HepG2 (cell line): ENCODE results near the gene MARS1. TPM values are rescaled to one million over a fixed set of nuclear protein-coding genes. Genes with fewer than 3 reads are reported as not detected.

Experiments used
- CHD2 ChIP-seq: IDR thresholded peaks from 2 replicates; pipeline ENCODE4 v1.6.1; 2011; ENCODE audit warnings: low read depth, low read length, improper control_type of control experiment
- ELF1 ChIP-seq: sonication (generic); formaldehyde crosslinking; IDR thresholded peaks from 2 replicates; pipeline ENCODE4 v1.4.0; 2020; ENCODE audit warnings: missing genetic modification reagents
- ESRRA ChIP-seq: sonication (generic); formaldehyde crosslinking; IDR thresholded peaks from 2 replicates; pipeline ENCODE4 v1.5.1; 2020; ENCODE audit warnings: mild to moderate bottlenecking, low read depth, missing genetic modification reagents
- GATAD1 ChIP-seq: IDR thresholded peaks from 2 replicates; pipeline ENCODE4 v1.6.1; 2016; ENCODE audit warnings: missing genetic modification reagents, missing compliant biosample characterization
- PHF5A ChIP-seq: IDR thresholded peaks from one replicate; pipeline ENCODE4 v1.6.1; 2018; ENCODE audit warnings: low read depth, missing genetic modification reagents; ENCODE audit not compliant: unreplicated experiment
- RFX5 ChIP-seq: IDR thresholded peaks from 2 replicates; pipeline ENCODE4 v1.6.1; 2011; ENCODE audit warnings: low read depth, low read length, improper control_type of control experiment
- SAP130 ChIP-seq: IDR thresholded peaks from 2 replicates; pipeline ENCODE4 v1.6.1; 2016; ENCODE audit warnings: low read depth
- ZFX ChIP-seq: sonication (generic); formaldehyde crosslinking; IDR thresholded peaks from 2 replicates; pipeline ENCODE4 v1.4.0; 2020; ENCODE audit warnings: mild to moderate bottlenecking, low read depth, missing genetic modification reagents, moderate library complexity
- ZNF614 ChIP-seq: IDR thresholded peaks from 2 replicates; pipeline ENCODE4 v1.6.1; 2018; ENCODE audit warnings: missing biosample characterization, missing genetic modification reagents, inconsistent platforms, borderline replicate concordance
- polyA plus RNA-seq, 8 experiments: library from polyadenylated mRNA; depleted of rRNA in 3 of 8; stranded (reverse) in 7 of 8; unstranded in 1 of 8; fragments of >200 nt; fragmentation: Illumina TruSeq in 4 of 8; extraction: Trizol in 4 of 8; gene quantifications; 2 replicates each; pipeline versions ENCODE4 v1.2.1 to v1.2.3, GENCODE V29; 2011 to 2016; ENCODE audit warnings: low read depth in 4 of 8, missing spikeins in 1 of 8, mixed read lengths in 1 of 8; ENCODE audit not compliant: insufficient read depth in 1 of 8
- total RNA-seq, 5 experiments: library from RNA; depleted of rRNA; stranded (reverse); fragments of >200 nt; fragmentation: Illumina TruSeq; extraction: Trizol; gene quantifications; 2 replicates each; pipeline ENCODE4 v1.2.3, GENCODE V29; 2016; ENCODE audit warnings: low read depth in 1 of 5
- TF ChIP-seq, protein P1 (sequence below): sonication (generic); formaldehyde crosslinking; IDR thresholded peaks from 2 replicates; pipeline ENCODE4 v1.5.1; 2020; ENCODE audit warnings: missing genetic modification reagents, mild to moderate bottlenecking, borderline replicate concordance
- TF ChIP-seq, protein P2 (sequence below): sonication (generic); formaldehyde crosslinking; IDR thresholded peaks from 2 replicates; pipeline ENCODE4 v1.4.0; 2020; ENCODE audit warnings: missing genetic modification reagents, mild to moderate bottlenecking, borderline replicate concordance
- TF ChIP-seq, protein P3 (sequence below): sonication (generic); formaldehyde crosslinking; IDR thresholded peaks from 2 replicates; pipeline ENCODE4 v1.9.0; 2021; ENCODE audit warnings: missing genetic modification reagents, borderline replicate concordance
- TF ChIP-seq, protein P4 (sequence below): sonication (generic); formaldehyde crosslinking; IDR thresholded peaks from 2 replicates; pipeline ENCODE4 v1.4.0; 2020; ENCODE audit warnings: missing genetic modification reagents
- TF ChIP-seq, protein P5 (sequence below): sonication (generic); formaldehyde crosslinking; IDR thresholded peaks from 2 replicates; pipeline ENCODE4 v1.5.0; 2020; ENCODE audit warnings: mild to moderate bottlenecking, missing genetic modification reagents, borderline replicate concordance

MARS1 gene
- total and polyA plus RNA-seq, 2 of the 13 experiments (the other 11 are each of a cell fraction or from before 2014, with no cell fraction given) = 115 to 181 TPM

DNA sequence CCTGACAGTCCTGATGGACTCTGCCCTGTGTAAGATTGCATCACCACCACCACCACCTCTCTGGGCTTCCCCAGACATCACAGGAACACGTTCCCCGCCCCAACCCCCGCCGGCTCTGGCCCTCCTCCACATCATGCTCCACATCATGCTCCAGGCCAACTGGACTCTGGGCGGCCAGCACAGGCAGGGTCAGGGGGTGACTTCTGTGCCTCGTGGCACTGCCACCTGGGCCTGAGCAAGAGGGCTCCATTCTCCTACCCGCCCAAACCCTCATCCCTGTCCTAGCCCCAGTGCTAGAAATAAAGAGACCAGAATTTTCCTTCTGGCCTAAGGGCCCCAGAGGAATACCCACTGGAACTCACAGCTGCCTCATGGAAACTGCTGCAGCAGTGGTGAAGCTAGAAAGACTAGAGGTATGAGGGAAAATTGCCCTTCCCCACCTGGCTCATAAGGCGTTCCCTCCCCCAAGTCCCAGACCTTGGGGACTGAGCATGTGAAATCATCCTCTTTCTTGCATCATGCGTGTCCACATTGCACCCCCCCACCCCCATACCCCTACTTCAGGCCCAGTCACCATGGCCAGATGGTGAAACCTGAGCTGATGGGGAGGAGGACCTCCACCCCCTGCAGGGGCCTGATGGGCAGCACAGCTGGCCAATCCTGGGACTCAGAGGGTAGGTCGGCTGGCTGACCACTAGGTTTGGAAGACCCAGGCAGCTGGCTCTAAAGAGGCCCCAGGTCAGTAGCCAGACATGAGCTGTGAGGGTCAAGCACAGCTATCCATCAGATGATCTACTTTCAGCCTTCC lies 33.1 kb upstream of the MARS1 start, which contains the start of gene INHBE (continued):
- TF ChIP-seq, protein P1, sequence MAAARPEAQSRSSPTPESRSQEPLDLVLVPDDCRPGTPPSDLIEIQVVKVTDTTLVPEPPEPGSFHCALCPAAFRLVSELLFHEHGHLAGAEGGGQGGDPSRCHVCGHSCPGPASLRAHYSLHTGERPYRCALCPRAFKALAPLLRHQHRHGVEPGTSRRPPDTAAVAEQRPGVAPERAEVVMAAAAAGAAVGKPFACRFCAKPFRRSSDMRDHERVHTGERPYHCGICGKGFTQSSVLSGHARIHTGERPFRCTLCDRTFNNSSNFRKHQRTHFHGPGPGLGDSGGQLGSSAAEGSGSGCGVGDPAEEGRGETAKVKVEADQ (CRISPR knock-in tag) = peak; percentile 90; the same call in 1 of the 2 replicates
- TF ChIP-seq SAP130 (CRISPR knock-in tag) (peak; percentile 97), PHF5A (peak; percentile 25), GATAD1 (CRISPR knock-in tag) (peak; percentile 62), ELF1 (CRISPR knock-in tag) (no peak), ZNF614 (CRISPR knock-in tag) (peak; percentile 31; the same call in 1 of the 2 replicates), CHD2 (0 out of 2 replicates have a peak, but pooled peaks have one; percentile 45), ESRRA (CRISPR knock-in tag) (peak; percentile 94), ZFX (CRISPR knock-in tag) (peak; percentile 89), RFX5 (no peak)
- TF ChIP-seq, protein P2, sequence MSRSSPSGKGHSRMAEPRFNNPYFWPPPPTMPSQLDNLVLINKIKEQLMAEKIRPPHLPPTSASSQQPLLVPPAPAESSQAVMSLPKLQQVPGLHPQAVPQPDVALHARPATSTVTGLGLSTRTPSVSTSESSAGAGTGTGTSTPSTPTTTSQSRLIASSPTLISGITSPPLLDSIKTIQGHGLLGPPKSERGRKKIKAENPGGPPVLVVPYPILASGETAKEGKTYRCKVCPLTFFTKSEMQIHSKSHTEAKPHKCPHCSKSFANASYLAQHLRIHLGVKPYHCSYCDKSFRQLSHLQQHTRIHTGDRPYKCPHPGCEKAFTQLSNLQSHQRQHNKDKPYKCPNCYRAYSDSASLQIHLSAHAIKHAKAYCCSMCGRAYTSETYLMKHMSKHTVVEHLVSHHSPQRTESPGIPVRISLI (CRISPR knock-in tag) = no peak
- TF ChIP-seq, protein P3, sequence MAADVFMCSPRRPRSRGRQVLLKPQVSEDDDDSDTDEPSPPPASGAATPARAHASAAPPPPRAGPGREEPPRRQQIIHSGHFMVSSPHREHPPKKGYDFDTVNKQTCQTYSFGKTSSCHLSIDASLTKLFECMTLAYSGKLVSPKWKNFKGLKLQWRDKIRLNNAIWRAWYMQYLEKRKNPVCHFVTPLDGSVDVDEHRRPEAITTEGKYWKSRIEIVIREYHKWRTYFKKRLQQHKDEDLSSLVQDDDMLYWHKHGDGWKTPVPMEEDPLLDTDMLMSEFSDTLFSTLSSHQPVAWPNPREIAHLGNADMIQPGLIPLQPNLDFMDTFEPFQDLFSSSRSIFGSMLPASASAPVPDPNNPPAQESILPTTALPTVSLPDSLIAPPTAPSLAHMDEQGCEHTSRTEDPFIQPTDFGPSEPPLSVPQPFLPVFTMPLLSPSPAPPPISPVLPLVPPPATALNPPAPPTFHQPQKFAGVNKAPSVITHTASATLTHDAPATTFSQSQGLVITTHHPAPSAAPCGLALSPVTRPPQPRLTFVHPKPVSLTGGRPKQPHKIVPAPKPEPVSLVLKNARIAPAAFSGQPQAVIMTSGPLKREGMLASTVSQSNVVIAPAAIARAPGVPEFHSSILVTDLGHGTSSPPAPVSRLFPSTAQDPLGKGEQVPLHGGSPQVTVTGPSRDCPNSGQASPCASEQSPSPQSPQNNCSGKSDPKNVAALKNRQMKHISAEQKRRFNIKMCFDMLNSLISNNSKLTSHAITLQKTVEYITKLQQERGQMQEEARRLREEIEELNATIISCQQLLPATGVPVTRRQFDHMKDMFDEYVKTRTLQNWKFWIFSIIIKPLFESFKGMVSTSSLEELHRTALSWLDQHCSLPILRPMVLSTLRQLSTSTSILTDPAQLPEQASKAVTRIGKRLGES = peak; percentile 51; the same call in 1 of the 2 replicates
- TF ChIP-seq, protein P4, sequence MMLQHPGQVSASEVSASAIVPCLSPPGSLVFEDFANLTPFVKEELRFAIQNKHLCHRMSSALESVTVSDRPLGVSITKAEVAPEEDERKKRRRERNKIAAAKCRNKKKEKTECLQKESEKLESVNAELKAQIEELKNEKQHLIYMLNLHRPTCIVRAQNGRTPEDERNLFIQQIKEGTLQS (CRISPR knock-in tag) = peak; percentile 99
- TF ChIP-seq, protein P5, sequence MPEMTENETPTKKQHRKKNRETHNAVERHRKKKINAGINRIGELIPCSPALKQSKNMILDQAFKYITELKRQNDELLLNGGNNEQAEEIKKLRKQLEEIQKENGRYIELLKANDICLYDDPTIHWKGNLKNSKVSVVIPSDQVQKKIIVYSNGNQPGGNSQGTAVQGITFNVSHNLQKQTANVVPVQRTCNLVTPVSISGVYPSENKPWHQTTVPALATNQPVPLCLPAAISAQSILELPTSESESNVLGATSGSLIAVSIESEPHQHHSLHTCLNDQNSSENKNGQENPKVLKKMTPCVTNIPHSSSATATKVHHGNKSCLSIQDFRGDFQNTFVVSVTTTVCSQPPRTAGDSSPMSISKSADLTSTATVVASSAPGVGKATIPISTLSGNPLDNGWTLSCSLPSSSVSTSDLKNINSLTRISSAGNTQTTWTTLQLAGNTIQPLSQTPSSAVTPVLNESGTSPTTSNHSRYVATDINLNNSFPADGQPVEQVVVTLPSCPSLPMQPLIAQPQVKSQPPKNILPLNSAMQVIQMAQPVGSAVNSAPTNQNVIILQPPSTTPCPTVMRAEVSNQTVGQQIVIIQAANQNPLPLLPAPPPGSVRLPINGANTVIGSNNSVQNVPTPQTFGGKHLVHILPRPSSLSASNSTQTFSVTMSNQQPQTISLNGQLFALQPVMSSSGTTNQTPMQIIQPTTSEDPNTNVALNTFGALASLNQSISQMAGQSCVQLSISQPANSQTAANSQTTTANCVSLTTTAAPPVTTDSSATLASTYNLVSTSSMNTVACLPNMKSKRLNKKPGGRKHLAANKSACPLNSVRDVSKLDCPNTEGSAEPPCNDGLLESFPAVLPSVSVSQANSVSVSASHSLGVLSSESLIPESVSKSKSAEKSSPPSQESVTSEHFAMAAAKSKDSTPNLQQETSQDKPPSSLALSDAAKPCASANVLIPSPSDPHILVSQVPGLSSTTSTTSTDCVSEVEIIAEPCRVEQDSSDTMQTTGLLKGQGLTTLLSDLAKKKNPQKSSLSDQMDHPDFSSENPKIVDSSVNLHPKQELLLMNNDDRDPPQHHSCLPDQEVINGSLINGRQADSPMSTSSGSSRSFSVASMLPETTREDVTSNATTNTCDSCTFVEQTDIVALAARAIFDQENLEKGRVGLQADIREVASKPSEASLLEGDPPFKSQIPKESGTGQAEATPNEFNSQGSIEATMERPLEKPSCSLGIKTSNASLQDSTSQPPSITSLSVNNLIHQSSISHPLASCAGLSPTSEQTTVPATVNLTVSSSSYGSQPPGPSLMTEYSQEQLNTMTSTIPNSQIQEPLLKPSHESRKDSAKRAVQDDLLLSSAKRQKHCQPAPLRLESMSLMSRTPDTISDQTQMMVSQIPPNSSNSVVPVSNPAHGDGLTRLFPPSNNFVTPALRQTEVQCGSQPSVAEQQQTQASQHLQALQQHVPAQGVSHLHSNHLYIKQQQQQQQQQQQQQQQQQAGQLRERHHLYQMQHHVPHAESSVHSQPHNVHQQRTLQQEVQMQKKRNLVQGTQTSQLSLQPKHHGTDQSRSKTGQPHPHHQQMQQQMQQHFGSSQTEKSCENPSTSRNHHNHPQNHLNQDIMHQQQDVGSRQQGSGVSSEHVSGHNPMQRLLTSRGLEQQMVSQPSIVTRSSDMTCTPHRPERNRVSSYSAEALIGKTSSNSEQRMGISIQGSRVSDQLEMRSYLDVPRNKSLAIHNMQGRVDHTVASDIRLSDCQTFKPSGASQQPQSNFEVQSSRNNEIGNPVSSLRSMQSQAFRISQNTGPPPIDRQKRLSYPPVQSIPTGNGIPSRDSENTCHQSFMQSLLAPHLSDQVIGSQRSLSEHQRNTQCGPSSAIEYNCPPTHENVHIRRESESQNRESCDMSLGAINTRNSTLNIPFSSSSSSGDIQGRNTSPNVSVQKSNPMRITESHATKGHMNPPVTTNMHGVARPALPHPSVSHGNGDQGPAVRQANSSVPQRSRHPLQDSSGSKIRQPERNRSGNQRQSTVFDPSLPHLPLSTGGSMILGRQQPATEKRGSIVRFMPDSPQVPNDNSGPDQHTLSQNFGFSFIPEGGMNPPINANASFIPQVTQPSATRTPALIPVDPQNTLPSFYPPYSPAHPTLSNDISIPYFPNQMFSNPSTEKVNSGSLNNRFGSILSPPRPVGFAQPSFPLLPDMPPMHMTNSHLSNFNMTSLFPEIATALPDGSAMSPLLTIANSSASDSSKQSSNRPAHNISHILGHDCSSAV (CRISPR knock-in tag) = peak; percentile 73; the same call in 1 of the 2 replicates
